GM18517 (cell line): Measurements from ENCODE around the gene SNRNP40.

Experiments used
- ATAC-seq: cut with Tn5 transposase; IDR thresholded peaks from one replicate; pipeline ENCODE4 v1.9.1; 2021; ENCODE audit warnings: mild to moderate bottlenecking, moderate library complexity; ENCODE audit not compliant: unreplicated experiment

The SNRNP40 gene

DNA sequence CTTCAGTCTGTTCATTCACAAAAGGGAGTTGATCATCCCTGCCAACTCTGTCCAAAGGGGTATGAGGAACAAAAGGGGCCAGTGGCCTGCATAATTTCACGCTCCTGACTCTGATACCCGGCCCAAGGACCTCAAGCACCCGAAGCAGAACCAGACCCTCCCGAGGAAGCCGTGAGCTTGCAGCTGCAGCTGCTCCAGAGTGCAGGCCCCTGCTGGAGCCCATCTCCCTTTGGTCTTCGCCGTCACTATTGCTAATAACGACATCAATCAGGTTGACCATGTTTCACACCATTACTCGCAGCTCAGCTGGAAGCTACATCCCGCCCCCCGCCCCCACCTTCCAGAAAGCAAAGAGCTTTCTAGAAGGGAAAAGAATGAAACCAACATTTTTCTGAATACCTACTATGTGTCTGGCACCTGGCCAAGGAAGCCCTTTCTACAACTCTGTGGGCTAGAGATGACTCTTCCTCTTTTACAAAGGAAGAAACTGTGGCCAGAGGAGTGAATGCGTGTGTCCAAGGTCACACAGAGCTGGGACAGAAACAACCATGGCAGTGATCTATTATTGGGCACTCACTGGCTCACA lies 62.4 kb downstream of the SNRNP40 start:
- ATAC-seq: no peak

GRCh38 chr1:31232689-31233088 lies 63.9 kb downstream of the SNRNP40 start:
- ATAC-seq: no peak

- ATAC-seq: no peak
These were observed 64.8 kb downstream of the SNRNP40 start for GRCh38 chr1:31231802-31232201.

DNA sequence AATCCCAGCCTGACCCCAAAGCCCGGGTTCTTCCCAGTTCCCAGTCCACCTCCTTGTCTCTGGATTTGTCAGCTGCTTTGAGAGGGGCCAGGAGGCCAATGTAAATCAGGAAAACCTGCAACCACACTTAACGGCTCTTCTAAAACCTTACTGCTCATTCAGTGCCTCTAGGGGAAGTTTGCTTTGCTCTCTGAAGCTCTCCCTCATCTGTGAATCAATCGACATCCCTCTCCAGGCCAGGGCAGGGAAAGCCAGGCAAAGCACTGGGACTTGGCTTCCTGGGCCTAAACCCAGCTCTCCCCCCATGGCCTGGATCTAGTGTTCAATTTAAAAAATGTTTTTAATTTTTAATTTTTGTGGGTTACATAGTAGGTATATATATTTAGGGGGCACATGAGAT lies 66.2 kb downstream of the SNRNP40 start:
- ATAC-seq: no peak

- ATAC-seq: no peak
These were observed 67.6 kb downstream of the SNRNP40 start for GRCh38 chr1:31228986-31229385.

DNA sequence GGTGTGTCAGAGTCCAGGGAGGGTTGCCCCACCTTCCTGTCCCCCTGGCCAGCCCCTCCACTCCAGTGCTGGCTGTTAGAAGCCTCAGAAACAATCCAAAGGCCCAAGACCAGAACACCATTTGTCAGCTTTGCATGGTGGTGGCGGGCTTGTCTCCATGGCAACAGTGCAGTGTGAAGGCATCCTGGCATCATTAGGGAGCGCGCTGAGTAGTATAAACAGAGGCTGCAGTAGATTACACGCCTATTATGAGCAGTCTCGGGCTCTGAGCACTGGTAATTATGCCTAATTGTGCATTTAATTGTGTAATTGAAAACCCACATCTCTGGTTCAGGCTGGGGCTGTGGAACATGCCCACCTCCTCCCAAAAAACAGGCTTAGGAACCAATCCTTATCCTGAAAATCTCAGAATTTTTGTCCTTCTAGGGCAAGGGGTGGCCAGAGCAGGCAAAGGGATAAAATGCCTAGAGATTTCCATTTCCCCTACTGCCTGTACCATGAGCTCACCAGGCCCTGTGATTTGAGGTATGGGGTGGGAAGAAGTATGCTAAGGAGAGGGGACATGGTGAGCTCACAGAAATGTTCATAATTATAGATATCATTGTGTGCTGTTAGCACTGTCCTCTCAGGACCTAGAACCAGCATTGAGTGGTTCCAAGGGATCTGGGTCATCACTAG lies 68.6 kb downstream of the SNRNP40 start:
- ATAC-seq: no peak

GRCh38 chr1:31224068-31224467 lies 72.5 kb downstream of the SNRNP40 start:
- no peak for ATAC-seq

GRCh38 chr1:31222176-31222575 lies 74.4 kb downstream of the SNRNP40 start:
- ATAC-seq: no peak

GRCh38 chr1:31221072-31221471 lies 75.5 kb downstream of the SNRNP40 start:
- no peak for ATAC-seq

DNA sequence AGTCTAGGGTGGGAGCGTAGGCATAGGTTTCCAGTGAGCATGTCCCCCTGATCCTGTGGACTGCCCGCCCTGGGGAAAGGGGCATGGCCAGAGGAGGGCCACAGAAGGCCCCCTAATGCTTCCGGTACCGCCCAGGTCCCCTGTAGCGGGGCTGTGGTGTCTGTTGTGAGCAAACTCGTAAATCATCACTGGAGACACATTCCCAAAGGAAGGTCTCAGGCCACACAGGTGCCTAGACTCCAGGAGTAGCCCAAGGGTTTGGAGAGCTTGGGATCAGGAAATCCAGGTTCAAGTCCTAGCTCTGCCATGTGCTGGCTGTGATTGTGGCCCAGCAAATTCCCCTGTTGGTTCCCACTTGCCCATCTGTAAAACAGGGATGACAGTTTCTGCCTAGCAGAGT lies 77.1 kb downstream of the SNRNP40 start:
- no peak for ATAC-seq

GRCh38 chr1:31218705-31219104 lies 77.9 kb downstream of the SNRNP40 start:
- no peak for ATAC-seq

GRCh38 chr1:31216016-31216415 lies 80.6 kb downstream of the SNRNP40 start:
- ATAC-seq: no peak

DNA sequence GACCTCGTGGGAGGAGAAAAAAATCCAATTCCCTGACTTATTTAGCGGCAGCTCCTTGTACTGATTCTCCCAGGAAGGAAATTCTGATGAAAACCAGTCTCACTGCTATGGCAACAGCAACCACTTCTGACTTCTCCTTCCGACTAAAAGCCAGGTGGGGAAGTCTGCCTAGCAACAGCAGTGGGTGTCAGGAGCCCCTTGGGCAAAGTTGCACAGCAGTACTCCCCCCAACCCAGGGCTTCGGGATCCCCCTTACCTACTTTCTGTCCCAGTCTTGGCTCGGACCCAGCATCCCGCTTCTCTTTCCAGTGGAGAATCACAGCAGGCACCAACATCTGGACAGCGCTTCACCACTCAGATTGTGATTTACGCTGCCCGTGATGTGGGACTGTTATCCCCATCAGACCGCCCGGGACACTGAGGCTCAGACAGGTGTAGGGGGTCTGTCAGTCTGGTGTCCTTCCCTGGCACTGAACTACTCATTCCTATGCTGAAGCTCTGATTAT lies 81.5 kb downstream of the SNRNP40 start:
- no peak for ATAC-seq

DNA sequence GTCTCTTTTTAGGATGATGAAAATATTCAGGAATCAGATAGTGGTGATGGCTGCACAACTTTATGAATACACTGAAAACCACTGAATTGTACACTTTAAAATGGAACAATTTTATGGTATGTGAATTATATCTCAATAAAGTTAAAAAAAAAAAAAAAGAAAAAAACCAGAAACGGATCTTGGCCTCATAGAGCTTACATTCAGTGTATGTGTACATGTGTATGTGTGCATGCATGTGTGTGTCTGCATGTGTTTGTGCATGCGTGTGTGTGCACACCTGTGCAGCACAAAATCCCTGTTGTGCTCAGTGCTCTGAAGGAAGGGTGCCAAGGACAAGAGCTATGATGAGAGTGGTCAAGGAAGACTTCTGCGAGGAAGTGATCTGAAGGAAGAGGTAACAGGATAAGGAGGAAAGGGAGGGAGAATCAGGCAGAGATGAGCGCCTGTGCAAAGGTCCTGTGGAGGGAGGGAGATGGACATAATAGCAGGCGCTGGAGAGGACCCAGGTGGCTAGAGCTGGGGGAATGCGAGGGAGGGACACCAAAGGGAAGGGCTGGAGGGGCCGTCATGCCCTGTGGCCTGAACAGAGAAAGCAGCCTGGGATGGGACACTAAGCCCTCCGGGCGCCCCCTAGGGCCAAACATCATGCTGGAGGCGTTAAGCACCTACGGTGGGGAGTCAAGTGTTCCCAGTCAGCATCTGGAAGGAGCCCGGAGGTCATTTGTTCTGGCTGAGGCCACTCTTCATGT lies 82.1 kb downstream of the SNRNP40 start:
- ATAC-seq: no peak
